GF-D8 (cell line): Measurements from ENCODE around the gene ADGRF5.

Experiments used
- DNase-seq: peaks from one replicate; lab custom pipeline; 2025; lab: John Stamatoyannopoulos, UW

Gene ADGRF5

DNA sequence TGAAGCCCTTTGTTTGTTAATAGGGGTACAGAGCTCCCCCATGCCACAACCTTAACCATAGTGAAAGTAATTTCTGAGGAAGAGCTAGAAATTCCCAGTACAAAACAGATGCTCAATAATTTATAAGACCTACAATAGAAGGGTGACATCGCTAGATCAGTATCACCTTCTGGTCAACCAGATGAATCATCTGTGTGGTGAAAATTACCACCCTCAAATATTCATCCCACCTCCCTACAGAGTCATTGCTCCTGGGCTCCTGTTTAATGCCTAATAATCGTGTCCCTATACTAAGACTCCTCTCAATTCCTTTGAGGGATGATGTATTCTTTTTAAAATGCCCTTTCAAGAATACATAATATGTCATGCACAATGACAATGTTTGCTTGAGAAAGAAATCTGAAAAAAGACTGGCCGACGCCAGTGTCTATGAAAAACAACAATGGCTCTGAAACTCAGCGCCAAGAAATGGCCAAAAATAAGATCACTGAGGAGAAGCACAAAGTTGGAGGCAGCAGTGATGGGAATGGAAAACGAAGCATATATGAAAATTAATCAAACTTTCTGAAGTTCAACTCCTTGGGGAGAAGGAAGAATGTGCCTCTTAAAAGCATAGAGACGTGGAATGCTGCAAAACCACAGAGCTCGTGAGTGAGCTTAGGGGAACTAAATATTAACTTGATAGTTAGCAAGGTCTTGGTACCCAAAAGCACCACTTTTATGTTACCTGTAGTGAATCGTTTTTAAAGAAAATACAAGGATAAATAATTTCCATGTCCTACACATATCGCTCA lies 11.0 kb upstream of the ADGRF5 start:
- DNase-seq: no peak

DNA sequence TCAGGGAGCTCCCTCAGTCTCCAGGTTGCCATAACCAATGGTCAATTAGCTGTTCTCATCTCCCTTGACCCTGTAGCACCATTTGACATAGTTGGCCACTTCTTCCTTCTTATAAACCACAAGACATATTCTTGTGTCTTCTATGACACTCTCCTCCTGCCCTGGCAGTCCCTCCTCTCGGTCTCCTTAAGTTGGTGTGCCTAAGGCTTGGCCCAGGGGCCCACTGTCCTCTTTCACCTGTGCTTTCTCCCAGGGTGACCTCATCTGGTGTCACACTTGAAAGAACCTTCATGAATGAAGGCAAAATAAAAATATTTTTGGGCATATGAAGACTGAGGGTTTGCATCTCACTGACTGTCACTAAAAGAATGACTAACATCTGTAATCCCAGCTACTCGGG lies 9.7 kb upstream of the ADGRF5 start:
- DNase-seq: no peak

DNA sequence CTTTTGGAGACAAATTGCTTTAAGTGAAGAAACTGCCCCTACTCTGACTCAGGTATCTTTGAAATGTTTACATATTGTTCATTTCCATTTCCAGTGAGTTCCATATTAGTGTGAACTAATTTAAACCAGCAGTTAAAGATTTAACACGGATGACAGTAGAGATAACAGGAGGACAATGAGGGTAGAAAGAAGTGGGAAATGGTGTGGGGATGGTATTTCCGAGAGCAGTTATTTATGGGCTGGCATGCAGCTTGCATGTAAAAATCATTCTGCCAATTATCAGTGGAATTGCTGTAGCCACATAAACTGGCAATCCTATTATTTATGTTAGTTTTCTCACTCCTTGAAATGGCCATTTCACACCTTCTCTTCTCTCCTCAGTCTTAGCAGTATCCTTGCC lies 8.6 kb upstream of the ADGRF5 start:
- no peak for DNase-seq

DNA sequence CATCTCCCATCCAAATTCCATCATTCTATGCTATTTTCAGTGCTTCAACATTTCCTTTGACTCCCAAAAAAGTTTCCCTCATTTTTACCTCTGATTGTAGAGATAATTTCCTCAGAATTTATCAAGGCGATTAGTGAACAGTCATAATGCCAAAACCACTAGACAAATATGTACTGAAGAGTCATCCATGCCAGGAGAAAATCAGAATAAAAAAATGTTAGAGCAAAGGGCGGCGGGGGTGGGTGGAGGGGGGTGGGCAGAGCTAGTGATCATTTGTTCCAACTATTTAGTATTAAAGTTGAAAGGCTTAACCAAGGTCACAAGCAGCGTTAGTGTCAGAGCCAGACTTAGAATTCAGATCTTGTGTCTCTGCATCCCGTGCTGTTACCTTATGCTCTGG lies 5.3 kb upstream of the ADGRF5 start:
- DNase-seq: no peak

DNA sequence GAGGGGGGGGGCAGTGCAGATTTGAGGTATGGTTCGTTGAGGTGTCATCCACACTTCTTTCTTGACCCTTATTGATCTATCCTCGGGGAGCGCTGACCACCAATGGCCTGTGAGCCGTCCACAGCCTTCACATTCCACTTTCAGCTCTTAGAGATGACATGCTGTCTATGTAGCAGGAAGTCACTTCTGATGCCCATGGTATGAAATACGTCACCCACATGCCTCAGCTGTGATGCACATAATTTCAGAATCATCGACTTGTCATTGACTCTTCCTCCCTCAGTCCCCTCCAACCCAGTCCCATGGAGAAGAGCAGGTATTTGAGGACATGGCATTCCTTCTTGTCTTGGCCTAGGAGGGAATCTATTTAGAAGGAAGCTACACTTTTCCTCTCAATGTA lies 4.7 kb upstream of the ADGRF5 start:
- no peak for DNase-seq

DNA sequence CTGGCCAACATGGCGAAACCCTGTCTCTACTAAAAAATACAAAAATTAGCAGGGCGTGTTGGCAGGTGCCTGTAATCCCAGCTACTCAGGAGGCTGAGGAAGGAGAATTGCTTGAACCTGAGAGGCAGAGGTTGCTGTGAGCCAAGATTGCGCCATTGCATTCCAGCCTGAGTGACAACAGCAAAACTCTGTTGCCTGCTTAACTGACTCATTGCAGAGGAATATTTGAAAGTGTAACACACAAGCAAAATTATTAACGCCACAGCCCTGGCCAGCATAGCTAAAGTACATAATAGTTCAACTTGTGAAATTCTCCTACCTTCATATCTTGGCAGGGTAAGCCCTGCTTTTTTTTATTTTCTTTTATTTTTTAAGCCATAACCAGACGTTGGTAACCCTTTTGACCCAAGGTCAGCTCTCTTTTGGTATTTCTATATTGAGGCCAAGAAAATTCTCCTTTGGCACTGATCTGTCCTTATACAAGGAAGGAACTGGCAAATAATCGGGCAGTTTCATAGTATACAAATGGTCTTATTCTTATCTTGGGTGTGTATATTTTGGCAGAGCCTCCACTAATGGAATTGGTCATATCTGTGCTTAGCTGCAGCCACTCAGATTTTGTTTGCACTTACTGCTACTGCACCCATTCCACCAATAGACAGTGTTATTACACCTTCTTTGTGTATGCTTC lies 4.0 kb upstream of the ADGRF5 start:
- no peak for DNase-seq

DNA sequence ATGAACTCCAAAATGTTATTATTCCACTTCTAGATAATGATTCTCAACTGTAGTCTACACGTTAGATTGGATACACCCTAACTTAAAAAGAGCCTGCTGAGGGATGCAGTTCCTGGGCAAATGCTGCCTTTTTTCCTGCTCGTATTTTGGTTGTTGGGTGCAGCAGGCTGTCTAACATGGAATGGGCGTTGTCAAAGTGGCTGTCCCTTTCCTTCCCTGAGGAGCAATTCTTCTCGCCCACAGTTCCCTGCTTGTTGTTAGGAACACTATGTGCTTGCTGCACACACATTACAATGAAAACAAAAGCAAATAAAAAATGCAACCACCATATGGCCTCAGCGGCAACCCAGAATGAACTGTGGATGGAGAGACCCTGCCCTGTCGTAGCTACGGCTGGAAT lies 1.7 kb upstream of the ADGRF5 start:
- DNase-seq: no peak

DNA sequence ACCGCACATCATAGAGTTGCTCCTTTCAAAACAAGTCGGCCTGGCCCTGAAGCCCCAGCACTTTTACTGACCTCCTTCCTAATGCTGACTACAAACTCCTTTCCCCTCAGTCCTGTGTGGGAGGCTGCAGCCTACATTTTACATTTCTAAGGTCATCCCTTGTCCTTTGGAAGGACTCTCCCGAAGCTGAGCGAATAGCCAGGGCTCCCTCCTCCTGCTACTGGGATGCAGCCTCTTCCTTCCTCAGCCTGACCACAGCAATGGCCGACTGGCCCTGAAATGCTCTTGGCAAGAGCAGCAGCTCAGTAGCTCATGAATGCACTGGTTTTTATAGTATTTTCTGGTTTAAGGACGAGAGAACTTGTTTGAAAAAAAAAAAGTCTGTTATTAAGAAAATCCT lies 679 bp downstream of the ADGRF5 start:
- no peak for DNase-seq

DNA sequence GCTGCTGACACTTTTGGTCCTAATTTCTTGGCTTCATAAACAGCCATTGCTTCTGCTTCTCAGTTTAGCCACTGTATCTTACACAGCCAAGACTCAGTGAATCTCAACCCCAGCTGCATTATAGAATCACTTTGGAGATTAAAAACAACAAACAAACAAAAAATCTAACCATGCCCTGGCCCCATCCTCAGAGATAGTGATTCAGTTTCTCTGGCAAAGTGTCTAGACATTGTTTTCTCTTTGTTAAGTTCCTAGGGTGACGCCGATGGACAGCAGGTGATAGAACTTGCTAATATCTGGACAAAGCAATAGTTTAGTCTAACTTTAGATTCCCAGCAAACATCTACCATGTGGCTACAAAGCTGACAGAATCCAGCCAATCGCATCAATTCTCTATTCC lies 2.9 kb downstream of the ADGRF5 start:
- DNase-seq: no peak

DNA sequence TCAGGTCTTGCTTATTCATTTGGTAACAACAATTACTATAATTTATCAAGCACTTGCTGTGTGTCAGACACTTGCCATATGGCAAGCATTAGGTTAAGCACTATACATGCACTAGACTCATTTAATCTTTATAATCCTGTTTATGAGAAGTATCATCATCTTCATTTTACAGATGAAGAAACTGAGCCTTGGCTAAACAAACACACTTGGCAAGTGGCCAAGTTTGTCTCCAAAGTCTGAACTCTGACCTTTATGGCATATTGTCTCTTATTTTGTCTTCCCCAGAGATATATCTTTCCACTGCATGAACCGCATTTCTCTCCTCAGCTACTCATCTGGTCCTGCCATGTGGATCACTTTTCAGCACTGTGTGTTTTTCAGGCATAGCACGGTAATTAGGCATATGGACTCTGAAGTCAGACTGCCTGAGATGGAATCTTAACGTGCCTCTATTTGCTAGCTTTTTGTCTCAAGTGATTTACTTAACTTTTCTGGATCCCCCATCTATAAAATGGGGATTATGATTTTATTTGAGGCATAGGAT lies 4.7 kb downstream of the ADGRF5 start:
- no peak for DNase-seq

DNA sequence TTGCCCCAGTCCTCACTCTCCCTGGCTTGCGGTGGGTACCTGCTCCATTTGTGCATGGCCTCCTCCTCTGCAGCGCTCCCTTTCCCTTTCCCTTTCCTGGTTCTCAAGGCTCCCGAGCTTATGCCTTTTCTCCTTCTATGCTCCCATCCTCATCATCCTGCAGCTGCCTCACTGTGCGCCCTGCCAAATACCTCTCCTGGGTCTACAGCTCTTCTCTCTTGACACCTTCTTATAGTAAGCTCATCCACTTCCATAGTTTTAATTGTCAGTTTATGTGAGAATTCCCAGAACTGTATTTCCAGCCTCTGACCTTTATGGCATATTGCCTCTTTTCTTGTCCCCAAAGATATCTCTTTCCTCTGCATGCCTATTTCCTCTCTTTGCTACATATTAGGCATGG lies 5.9 kb downstream of the ADGRF5 start:
- DNase-seq: no peak

DNA sequence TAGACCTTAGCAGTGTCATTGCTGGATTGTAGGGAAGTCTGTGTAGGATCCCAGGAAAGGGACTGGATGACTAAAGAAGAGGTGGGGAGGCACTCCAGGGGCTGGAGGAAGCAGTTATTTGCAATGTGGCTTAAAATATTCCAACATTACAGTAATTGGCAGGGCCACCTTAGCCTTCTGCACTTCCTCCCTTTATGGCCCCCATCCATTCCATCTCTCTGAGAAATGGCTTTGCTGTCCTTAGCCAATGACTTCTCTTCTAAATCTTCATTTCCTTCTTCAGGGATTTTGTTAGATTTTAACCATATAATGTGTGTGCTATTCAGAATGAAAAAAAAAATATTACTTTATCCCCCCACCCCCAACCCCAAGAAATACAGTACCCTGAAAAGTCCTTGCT lies 6.4 kb downstream of the ADGRF5 start:
- no peak for DNase-seq

DNA sequence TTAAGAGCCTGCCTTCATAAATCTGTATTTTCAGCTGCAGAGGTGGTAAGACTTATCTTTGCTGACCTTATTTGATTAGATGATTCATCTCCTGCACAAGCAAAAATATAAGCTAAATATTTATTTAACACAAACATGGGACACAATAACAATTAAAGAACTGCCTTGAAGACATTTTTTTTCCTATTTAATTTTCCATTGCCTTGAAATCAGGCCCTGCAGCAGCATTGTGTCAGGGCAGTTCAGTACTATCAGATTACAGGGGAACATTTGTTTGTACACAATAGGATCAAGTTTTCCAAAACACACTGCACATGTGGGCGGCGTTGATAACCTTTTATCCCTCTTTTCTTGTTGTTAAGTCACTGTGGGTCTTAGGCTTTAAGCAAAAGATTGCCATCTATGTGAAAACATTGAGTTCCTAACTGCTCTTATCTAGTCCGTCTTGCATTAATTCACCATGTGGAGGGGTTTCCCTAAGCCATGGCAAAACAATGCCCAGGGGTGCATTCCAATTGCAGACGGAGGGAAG lies 7.4 kb downstream of the ADGRF5 start:
- no peak for DNase-seq

DNA sequence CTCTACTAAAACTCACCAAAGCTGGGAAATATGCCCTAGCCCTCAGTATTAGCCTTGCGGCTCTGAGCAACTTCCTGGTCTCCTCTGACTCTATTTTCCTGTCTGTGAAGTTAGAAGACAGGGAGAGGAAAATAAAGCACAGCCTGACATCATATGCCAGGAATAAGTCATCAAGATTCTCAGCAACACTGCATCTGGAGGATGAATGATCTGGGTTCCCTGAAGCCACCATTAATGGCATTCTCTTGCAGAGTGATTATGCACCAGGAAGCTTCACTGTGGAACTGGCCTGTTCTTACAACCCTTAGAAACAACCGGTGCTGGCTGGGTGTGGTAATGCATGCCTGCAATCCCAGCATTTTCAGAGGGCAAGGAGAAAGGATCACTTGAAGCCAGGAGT lies 12.4 kb downstream of the ADGRF5 start:
- no peak for DNase-seq

DNA sequence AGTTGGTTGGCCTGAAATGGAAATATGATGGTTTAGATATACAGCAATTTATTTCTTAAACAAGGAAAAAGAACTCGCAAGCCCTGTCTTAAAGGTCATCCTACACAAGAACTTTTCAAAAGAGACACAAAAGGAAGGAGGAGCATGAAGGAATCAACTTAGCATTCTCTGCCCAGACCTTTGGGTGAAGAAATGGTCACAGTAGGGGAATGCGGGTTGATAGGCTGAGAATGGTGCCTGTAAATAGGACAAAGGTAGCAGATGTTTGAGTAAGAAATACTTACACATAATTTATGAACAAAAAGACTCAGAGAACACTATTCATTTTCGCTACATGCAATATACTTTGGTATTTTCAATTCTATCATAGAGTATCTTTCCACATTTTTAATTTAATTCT lies 15.0 kb downstream of the ADGRF5 start:
- no peak for DNase-seq

DNA sequence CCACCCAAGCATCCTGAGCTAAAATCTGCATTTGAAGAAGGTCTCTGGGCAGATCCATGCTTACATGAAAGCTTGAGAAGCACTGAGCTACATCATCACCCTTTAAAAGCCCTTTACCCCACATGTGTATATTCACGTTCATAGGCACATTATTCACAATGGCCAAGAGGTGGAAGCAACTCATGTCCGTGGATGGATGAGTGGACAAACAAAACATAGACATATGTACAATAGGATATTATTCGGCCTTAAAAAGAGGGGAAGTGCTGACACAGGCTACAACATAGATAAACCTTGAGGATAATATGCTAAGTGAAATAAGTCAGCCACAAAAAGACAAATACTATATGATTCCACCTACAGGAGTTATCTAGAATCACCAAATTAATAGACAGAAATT lies 17.6 kb downstream of the ADGRF5 start:
- no peak for DNase-seq

DNA sequence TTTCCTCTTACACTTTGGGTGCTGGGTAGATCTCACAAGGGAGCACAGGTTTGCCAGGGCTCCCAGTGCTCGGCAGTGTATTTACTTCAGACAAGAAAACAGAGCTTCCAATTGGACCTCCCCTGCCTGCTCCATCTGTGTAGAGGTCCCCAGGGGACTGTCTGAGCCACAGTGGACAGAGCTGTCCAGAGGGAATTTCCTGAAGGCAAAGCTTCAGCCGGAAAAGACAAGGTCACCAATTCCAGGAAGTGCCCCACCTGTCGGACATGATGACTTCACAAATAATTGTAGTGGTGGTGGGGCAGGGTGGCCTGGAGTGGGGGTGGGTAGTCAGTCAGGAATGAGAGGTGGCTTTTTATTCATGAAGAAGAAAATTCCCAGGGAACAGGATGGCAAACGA lies 18.6 kb downstream of the ADGRF5 start:
- DNase-seq: no peak

DNA sequence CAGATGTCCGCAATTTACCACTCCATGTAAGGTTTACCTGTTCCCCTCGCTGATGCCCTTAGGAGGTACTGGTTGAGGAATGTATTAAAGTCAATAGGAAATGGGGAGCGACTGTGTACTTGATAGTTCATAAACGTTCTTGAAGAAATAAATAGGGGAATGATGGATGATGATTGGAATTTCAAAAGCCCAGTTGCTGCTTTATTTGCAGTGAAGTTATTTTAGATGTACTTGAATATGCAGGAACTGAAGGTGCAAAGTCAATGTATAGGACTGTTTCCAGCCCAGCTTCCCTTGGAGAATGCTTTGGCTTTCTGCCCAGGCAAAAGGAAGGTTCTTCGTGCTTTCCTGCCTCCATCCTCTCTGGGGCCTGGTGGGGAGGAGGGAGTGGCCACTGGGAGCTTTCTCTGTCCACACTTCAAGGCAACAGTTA lies 19.8 kb downstream of the ADGRF5 start:
- DNase-seq: no peak

DNA sequence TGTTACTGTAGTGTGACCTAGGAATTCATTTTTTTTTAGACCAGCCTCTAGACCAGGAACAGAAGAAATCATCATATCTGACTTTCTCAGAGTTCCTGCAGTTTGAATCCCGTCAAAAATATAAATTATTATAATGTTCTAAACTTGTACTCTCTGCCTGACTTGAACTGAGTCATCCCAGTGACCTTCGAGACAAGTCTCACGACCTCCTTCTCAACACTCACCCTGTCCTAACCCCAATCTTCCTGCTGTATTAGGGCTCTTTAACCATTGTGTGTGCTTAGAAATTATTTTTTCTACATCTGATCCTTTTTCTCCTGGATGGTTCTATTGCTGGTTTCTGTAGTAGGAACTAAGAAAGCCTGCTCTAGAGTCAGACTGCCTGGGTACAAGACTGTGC lies 21.5 kb downstream of the ADGRF5 start:
- no peak for DNase-seq

DNA sequence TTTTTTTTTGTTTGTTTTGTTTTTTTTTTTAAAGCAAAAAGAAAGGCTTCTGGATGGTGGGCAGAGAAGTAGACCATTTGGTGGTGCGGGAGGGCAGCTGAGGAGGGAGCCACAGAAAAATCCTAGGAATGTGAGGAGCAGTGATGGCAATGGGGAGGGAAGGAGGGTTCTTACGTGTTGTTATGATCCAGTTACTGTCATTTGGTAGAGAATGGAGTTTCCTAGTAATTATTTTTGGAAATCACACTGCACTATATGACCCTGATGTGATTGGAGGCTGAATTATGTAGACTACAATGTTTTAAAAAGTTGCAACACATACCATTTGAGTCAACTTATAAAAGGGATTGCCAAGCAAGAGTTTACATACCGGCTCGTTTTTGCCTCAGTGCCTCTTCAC lies 22.1 kb downstream of the ADGRF5 start:
- no peak for DNase-seq

DNA sequence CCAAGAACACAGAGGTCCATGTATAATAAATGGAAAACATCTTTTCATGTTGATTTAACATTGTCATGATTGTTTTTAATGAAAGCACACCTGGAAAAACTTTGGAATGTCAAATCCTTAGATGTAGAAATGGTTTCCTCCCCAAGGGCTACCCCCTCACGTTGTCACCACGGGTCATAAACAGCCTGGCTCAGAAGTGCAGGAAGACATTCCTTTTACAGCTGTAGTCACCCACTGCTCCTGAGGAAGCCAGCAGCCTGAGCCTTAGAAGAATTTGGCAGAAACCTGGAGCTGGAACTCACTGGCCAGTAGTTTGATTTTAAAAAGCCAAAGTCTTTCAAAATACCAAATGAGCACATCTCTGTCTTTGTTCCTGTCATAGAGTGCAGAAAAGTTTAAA lies 23.7 kb downstream of the ADGRF5 start:
- DNase-seq: no peak

DNA sequence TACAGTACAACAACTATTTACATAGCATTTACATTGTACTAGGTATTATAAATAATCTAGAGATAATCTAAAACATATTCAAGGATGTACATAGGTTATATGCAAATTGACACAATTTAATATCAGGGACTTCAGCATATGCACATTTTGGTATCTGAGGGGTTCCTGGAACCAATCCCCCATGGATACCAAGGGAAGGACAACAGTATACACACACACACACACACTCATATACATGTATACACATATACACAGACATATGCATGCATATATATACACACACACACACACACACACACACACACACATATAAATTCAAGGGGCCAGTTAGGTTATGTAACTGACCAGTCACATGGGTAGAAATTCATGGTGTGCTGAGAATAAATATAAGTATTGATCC lies 24.9 kb downstream of the ADGRF5 start:
- DNase-seq: no peak

DNA sequence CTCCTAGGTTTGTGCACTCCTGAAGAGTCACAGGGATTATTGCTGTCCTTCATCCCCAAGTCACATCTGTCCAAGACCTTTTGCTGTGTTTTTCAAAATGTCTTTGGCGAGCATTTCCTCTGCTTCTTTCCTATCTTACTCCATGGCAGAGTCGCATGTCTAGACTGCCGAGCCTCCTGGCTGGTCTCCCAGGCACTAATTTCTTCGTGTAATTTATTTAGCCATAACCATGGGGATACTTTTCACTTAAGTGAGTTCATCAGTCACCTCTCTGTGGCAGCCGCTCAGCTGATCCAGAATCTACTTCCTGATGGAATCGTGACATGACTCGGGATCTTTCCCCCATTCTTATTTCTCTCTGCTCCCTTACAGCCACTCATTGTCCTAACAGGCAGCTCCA lies 25.8 kb downstream of the ADGRF5 start:
- DNase-seq: no peak
